ENCODE results near the gene SCP2D1.

Gene SCP2D1

DNA sequence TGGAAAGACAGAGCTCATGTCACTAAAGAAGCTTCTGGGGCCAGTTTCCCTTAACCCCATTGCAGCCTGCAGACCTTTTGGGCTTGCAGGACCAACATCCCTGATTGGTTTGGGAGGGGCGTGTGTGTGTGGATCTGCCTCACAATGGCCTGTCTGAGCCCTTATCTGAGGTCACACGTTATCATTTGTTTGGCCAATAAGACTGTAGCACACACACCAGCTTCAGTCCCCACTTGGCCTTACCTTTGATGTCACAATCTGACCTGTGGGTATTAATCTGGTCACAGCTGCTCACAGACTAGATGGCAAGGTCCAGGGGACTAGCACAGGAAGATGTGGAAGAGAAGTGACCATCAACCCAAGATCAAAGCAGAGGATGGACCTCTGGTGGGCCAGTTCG lies at the start of gene SCP2D1:
Gene SCP2D1, plus strand, starts transcription at position 301 of the 400 bp plus-strand sequence. Its CDS starts 33 bp downstream, at position 334.
- H3K4me3 ChIP-seq (ENCODE audit: low read length) = no peak within 1 kb of the TSS
- no peaks in the 10 kb centered on the region for H3K9me3 ChIP-seq (ENCODE audit: control insufficient read depth, insufficient read depth, low read length)
- no peaks in the 10 kb centered on the region for H4K20me1 ChIP-seq (ENCODE audit: control insufficient read depth, insufficient read depth, low read depth, low read length)
- H3K9me2 ChIP-seq (replicated peaks; ENCODE audit: control insufficient read depth, low read length) = no peaks in the 10 kb centered on the region
- H3K27me3 ChIP-seq (ENCODE audit: control insufficient read depth, low read length) = no peaks in the 10 kb centered on the region
- no peak for TF ChIP-seq EZH2phosphoT487 (IDR thresholded peaks at IDR 0.05; ENCODE audit: borderline replicate concordance, low read length)
- TF ChIP-seq, protein P1, sequence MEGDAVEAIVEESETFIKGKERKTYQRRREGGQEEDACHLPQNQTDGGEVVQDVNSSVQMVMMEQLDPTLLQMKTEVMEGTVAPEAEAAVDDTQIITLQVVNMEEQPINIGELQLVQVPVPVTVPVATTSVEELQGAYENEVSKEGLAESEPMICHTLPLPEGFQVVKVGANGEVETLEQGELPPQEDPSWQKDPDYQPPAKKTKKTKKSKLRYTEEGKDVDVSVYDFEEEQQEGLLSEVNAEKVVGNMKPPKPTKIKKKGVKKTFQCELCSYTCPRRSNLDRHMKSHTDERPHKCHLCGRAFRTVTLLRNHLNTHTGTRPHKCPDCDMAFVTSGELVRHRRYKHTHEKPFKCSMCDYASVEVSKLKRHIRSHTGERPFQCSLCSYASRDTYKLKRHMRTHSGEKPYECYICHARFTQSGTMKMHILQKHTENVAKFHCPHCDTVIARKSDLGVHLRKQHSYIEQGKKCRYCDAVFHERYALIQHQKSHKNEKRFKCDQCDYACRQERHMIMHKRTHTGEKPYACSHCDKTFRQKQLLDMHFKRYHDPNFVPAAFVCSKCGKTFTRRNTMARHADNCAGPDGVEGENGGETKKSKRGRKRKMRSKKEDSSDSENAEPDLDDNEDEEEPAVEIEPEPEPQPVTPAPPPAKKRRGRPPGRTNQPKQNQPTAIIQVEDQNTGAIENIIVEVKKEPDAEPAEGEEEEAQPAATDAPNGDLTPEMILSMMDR (IDR thresholded peaks at IDR 0.05; ENCODE audit: low read depth, low read length, poor library complexity, severe bottlenecking) = no peak
- H3K36me3 ChIP-seq (ENCODE audit: control insufficient read depth, low read length) = no peaks in the 10 kb centered on the region
- no peaks in the 10 kb centered on the region for H3K79me2 ChIP-seq (ENCODE audit: control insufficient read depth, low read length)
- H3F3A ChIP-seq (ENCODE audit: control insufficient read depth, insufficient read depth) = no peaks in the 10 kb centered on the region
- no peaks in the 10 kb centered on the region for H3K4me1 ChIP-seq (ENCODE audit: control insufficient read depth, low read length)
- H3K27ac ChIP-seq (ENCODE audit: low read depth, low read length) = no peak within 1 kb of the TSS
- H3K4me2 ChIP-seq (ENCODE audit: low read length) = no peak within 1 kb of the TSS

DNA sequence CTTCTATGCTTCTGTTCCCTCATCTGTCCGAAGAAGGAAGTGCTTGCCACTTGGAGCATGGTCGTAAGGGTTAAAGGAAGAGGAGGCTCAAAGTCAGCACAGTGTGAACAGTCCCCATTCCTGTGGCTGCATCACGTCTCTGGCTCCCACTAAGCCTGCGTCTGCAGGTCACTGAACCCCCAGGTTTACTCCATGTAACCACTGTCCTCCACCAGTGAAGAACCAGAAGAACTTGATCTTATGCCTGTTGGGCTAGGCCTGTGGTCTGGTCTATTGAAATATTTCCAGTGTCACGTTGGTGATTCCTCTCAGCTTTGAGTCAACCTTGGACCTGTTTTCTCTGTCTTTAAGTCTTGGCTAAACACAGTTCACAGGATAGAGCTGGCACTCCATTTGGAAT lies 45.9 kb upstream of the SCP2D1 start:
- H3K36me3 ChIP-seq (ENCODE audit: control insufficient read depth, low read length) = no peaks in the 10 kb centered on the region
- no peak overlapping the region for H3K27ac ChIP-seq (ENCODE audit: low read depth, low read length)
- no peak overlapping the region for H3K4me3 ChIP-seq (ENCODE audit: low read length)
- TF ChIP-seq EZH2phosphoT487 (IDR thresholded peaks at IDR 0.05; ENCODE audit: borderline replicate concordance, low read length) = no peak
- TF ChIP-seq, protein P1 (IDR thresholded peaks at IDR 0.05; ENCODE audit: low read depth, low read length, poor library complexity, severe bottlenecking) = no peak
- H3K4me2 ChIP-seq (ENCODE audit: low read length) = no peak overlapping the region
- no peaks in the 10 kb centered on the region for H3K9me3 ChIP-seq (ENCODE audit: control insufficient read depth, insufficient read depth, low read length)
- no peaks in the 10 kb centered on the region for H4K20me1 ChIP-seq (ENCODE audit: control insufficient read depth, insufficient read depth, low read depth, low read length)
- H3K79me2 ChIP-seq (ENCODE audit: control insufficient read depth, low read length) = no peaks in the 10 kb centered on the region
- H3K4me1 ChIP-seq (ENCODE audit: control insufficient read depth, low read length) = no peaks in the 10 kb centered on the region
- H3F3A ChIP-seq (ENCODE audit: control insufficient read depth, insufficient read depth) = no peaks in the 10 kb centered on the region
- H3K27me3 ChIP-seq (ENCODE audit: control insufficient read depth, low read length) = no peaks in the 10 kb centered on the region
- no peaks in the 10 kb centered on the region for H3K9me2 ChIP-seq (replicated peaks; ENCODE audit: control insufficient read depth, low read length)

DNA sequence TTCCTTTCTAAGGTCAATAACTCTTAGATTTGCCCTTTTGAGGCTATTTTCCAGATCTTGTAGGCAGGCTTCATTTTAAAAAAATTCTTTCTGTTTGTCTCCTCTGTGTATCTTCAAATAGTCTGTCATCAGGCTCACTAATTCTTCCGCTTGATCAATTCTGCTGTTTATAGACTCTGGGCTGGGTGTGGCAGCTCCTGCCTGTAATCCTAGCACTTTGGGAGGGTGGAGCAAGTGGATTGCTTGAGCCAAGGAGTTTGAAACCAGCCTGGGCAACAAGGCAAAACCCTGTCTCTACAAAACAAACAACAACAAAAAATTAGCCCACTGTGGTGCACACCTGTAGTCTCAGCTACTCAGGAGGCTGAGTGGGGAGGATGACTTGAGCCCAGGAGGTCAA lies 40.0 kb upstream of the SCP2D1 start:
- H3K9me2 ChIP-seq (replicated peaks; ENCODE audit: control insufficient read depth, low read length) = no peaks in the 10 kb centered on the region
- H3K36me3 ChIP-seq (ENCODE audit: control insufficient read depth, low read length) = no peaks in the 10 kb centered on the region
- no peaks in the 10 kb centered on the region for H4K20me1 ChIP-seq (ENCODE audit: control insufficient read depth, insufficient read depth, low read depth, low read length)
- H3F3A ChIP-seq (ENCODE audit: control insufficient read depth, insufficient read depth) = no peaks in the 10 kb centered on the region
- H3K79me2 ChIP-seq (ENCODE audit: control insufficient read depth, low read length) = no peaks in the 10 kb centered on the region
- H3K9me3 ChIP-seq (ENCODE audit: control insufficient read depth, insufficient read depth, low read length) = no peaks in the 10 kb centered on the region
- no peak overlapping the region for H3K4me3 ChIP-seq (ENCODE audit: low read length)
- H3K4me1 ChIP-seq (ENCODE audit: control insufficient read depth, low read length) = no peaks in the 10 kb centered on the region
- no peak overlapping the region for H3K4me2 ChIP-seq (ENCODE audit: low read length)
- H3K27ac ChIP-seq (ENCODE audit: low read depth, low read length) = no peak overlapping the region
- TF ChIP-seq, protein P1 (IDR thresholded peaks at IDR 0.05; ENCODE audit: low read depth, low read length, poor library complexity, severe bottlenecking) = no peak
- no peak for TF ChIP-seq EZH2phosphoT487 (IDR thresholded peaks at IDR 0.05; ENCODE audit: borderline replicate concordance, low read length)
- H3K27me3 ChIP-seq (ENCODE audit: control insufficient read depth, low read length) = no peaks in the 10 kb centered on the region

All from DOHH2 (cell line).